Measurements from ENCODE around the gene GLYATL3.

GRCh38 chr6:49555951-49556350 lies 56.2 kb downstream of the GLYATL3 start:
- no peak for TF ChIP-seq CTCF (conservative IDR thresholded peaks at IDR 0.05; ENCODE audit: low read depth, low read length)
- no peak for TF ChIP-seq EZH2phosphoT487 (IDR thresholded peaks at IDR 0.05; ENCODE audit: borderline replicate concordance, low read length)
- TF ChIP-seq EZH2 (IDR thresholded peaks at IDR 0.05; ENCODE audit: low read length, unreplicated experiment): no peak

Measured in PC-3 (cell line).